ENCODE data around the gene TPM1.

DNA sequence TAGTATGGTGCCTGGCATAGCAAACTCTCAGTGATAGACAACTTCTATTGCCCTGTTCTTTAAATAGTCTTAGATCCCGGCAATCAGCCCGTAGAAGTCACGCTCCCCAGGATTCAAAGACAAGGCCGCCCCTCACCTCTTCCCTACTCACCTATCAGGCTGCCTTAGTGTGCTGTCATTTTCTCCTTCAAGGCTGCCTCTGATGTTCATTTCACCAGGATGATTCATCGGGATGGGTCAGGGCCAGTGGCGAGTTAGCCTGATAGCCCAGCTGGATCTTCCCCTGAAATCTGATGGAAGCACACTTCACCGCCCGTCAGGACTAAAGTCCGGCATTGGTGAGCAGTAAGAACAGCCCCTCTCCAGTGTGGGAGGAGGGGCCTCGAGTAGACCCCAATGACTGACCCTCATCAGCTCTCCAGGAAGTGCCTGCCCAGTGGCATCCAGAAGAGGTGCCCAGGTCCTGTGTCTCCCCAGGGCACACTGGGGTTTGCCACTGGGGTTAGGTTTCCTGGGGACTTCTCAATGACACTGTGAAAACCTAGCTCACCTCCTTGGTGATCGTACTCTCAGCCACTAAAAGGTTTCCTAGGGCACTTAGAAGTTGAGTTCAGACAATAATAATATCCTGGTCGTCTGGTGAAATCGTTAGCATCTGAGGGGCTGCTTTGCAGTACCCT lies 37.5 kb downstream of the TPM1 start:
- TF ChIP-seq IRF1 (CRISPR knock-in tag; IDR thresholded peaks at IDR 0.05; ENCODE audit: borderline replicate concordance) (no peak), HDAC2 (IDR thresholded peaks at IDR 0.05) (no peak), CTCF (IDR thresholded peaks at IDR 0.05 in 2 of 3, conservative IDR thresholded peaks at IDR 0.05 in 1 of 3; ENCODE audit: insufficient read depth in 2 of 3, low read depth in 1 of 3, low read length in 3 of 3) (no peak), RBM17 (IDR thresholded peaks at IDR 0.05; ENCODE audit: borderline replicate concordance, low read depth, low read length) (no peak)
